NCI-H1436 treated with DMSO at 0.1 percent for 48 hours (cell line): Measurements from ENCODE around the gene CASKIN2.

Experiments used
- DNase-seq: peaks from one replicate; lab custom pipeline; 2025; lab: John Stamatoyannopoulos, UW

CASKIN2 gene

DNA sequence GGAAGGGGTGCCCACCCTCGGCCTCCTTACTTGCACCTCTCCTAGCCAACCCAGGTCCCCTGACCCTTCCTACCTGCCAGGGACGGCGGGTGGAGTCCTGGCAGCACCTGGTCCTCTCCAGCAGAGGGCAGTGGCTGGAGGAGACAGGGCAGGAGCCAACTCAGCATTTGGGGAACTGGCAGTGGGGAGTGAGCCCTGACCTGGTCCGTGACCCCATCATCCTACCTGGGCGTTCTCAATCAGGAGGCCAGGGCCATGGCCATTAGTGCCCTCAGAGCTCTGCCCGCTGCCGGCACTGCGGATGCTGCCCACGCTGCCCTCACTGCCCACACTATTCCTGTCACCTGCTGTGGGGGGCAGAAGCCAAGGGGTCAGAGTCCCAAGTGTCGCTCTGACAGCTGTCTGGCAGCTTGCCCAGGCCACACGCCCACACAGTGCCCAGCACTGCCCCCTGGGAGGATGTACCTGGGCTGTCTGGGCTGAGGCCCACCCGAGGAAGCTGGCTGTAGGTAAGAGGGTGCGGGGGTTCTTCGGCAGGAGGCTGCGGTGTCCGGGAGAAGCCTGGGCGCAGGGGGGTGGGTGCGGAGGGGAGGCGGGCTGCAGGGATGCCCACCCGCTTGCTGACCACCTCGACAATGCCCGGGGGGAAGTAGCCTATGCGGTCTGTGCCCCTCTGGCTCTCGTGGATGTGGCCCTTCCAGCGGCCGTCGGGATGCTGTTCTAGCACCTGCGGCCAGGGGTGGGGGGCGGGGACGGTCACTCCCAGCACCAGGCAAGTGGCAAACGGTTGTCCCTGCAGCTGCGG is 10.8 kb downstream of the CASKIN2 start:
- DNase-seq: no peak

DNA sequence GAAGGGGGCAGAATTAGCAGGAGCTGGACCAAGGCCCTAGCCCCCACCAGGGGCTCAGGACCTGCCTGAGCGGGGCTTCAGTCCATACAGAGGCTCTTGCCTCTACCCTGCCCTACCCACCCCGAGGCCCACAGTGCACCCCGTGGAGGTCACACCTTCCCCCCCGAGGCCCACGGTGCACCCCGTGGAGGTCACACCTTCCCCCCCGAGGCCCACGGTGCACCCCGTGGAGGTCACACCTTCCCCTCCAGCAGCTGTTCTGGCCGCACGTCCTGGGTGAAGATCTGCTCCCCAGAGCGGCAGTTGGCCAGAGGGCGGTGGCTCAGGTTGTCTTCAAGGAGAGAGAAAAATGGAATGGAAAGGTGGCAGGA is 11.4 kb downstream of the CASKIN2 start:
- no peak for DNase-seq

DNA sequence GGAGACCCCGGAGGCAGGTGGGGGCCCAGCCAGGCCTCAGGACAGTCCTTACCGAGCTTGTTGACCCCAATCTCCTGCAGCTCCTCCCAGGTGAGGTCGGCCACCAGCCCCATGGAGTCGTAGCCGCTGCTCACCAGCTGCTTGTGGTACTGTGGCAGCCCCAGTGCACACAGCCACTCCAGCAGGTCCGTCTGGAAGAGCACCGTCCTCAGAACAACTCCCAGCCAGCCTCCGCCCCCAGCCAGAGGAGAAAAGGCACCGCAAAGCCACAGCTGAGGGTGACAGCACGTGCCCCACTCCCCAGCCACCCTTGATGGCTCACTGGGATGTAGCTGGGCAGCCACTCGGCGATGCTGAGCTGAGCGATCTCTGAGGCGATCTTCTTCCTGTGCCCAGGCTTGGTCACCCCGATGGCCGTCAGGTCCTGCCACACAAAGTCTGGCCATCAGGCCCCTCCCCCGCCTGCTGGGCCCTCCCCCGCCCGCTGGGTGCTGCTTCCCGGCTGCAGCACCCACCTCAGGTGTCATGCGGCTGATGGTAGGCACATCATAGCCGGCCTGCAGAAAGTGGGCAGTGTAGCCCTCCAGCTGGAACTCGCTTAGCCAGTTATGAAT is 11.9 kb downstream of the CASKIN2 start:
- DNase-seq: no peak

DNA sequence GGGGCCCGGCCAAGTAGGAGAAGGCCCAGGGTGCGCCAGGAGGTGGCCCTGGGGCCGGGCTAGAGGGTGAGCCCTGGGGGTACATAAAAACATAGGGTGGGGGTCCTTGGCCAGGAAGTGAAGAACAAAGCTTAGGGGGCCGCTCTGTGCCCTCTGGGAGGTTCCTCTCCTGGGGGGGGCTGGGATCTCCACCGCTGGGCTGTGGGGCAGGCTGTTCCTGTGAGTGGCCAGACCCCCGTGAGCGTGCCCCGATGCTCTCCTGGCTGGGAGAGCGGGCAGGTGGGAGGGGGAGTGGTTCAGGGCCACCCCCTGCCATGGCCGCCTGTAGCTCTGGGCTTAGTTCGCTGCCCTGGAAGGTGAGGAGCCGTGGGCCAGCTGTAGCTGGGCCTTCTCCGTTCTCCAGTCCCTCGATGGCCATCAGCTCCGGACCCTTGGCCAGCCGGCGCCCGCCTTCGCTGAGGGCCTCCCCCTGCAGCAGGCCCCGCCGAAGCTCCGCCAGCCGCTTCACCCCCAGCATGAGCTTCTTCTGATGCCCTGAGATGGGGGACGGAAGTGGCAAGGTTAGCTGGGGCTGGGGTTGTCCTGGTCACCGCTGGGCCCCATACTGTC is 12.5 kb downstream of the CASKIN2 start:
- DNase-seq: no peak

DNA sequence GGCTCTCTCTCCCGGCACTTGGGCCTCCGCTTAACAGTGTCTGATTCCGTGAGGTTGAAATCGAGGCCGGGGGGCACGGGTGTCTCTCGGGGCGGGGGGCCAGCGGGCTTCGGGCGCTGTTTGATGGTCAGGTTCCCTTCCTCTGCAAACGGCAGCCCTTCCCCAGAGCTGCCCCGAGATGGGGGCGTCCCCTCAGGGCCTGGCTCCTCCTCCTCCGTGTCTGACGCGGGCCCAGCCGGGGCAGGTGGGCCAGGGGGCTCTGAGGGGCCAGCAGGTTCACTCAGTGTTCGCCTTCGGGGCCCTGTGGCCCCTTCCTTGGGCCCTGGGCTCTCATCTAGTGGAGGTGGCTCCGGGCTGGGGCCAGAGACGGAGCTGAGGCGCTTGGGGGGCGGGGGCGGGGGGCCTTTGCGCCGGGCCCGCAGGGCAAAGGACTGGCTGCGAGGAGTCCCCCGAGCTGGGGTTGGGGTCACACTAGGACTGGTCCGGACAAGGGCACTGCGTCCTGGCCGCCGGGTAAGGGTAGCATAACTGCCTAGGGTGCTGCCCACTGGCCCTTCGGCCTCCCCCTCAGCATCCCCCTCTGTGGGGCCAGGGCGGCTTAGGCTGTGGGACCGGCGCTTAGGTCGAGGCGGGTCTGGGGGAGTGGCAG is 13.1 kb downstream of the CASKIN2 start:
- DNase-seq: no peak

DNA sequence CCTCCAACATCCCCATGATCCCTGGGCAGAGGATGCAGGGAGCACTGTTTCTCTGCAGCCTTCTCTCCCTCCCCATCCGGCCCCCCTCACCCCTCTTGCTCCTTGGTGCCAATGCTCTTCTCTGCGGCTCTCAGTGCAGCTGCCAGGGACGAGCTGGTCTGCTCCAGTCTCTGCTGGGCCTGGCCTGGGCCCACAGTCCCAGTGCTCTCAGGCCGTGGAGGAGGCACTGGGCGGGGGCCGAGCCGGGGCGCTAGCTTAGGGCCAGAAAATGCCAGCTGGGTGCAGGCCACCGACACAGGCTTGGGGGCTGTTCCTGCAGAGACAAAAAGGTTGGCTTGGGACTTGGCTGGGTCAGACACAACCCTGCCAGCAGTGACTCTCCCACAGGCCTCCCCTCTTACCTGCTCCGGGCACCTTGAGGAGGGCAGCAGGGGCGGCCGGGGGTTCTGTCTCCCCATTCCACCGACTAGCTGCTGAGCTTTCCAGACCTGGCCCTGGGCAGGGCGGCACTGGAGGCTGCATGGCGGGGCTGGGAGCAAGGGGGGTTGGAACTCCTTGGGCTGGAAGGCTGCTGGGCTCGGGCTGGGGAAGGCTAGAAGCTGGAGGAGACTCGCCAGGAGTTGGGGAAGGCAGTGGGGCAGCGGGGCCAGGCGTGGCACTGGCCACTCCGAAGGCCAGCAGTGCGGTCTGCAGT is 13.8 kb downstream of the CASKIN2 start:
- no peak for DNase-seq

DNA sequence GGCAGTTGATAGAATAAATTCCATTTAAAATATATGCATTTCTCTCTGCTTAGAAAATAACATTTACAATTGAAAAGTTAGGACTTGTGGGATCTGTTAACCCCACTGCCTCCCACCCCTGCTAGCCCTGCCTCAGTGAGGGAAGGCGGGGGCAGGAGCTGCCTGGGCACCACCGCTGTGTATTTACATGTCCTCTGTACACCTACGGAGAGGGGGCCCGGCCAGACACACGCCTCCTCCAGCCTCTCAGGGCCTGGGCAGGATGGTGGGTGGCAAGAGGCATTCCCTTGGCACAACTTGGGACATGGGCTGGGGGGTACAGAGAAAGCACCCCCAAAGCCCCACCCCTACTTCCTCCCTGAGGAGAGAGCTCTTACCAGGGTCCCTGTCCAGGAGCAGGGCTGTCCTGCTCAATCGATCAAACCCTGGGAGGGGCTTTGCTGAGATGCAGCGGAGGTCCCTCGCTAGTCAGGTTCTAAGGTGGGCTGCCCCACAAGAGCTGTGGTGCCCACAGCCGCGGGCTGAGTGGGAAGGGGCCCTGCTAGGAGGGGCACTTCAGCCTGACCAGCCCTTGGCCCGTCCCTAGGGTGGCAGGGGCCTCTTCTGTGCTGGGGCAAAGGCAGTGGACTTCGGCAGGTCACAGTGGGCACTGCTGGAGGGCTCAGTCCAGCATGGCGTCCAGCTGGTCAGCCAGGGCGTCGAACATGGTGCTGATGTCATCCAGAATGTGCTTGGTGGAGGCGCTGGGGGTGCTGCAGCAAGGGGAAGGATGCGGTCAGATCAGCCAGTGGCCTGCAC is 14.7 kb downstream of the CASKIN2 start:
- DNase-seq: no peak

DNA sequence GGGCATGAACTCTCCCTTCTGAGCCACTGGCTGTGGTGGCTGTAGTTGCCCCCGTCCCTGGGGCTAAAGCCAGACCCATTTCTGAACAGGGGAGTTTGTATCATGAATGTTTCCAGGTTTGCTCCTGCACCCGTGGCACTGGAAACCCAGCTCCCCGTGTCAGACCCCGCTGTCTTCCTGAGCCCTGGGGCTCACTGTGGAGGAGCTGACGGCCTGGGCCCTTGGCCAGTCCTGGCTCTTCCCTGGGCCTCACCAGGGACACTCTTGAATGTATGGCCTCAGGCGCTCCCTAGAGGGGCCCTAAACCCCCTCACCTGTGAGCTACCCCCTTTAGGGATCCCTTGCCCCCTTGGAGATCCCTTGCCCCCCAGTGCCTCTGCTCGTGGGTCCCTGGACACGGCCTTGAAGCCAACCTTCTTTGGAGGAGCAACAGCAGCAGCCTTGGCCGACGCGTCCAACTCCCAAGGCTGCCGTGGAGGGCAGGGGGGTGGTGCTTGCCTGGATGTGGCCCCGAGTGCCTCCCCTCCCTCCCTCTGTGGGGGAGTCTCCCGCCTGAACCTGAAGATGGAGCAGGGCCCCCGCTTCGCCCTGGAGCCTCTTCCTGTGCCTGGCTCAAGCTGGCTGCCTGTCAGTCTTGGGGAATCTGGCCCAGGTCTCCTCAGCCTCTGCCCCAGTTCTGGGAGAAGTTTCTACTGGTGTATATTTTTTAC is 15.9 kb downstream of the CASKIN2 start:
- no peak for DNase-seq

DNA sequence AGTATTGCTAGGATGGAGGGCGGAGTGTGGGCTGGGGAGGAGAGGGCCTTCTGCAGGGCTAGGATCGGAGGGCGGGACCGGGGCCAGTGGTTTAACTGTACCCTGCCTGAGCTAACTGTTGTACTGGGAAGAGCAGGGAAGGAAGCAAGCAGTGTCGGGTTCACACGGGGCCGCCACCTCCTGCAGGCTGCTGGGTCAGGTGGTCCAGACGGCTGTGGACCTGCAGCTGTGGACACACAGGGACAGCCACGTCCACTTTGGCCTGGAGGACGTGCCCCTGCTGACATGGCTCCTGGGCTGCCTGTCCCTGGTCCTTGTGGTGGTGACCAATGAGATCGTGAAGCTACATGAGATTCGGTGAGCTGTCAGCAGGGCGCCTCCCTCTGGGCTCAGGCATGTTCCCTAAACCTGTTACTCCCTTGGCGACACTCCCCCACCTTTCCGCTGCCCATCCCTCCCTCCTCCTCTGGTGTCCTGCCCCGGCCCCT is 16.6 kb downstream of the CASKIN2 start:
- DNase-seq: no peak

DNA sequence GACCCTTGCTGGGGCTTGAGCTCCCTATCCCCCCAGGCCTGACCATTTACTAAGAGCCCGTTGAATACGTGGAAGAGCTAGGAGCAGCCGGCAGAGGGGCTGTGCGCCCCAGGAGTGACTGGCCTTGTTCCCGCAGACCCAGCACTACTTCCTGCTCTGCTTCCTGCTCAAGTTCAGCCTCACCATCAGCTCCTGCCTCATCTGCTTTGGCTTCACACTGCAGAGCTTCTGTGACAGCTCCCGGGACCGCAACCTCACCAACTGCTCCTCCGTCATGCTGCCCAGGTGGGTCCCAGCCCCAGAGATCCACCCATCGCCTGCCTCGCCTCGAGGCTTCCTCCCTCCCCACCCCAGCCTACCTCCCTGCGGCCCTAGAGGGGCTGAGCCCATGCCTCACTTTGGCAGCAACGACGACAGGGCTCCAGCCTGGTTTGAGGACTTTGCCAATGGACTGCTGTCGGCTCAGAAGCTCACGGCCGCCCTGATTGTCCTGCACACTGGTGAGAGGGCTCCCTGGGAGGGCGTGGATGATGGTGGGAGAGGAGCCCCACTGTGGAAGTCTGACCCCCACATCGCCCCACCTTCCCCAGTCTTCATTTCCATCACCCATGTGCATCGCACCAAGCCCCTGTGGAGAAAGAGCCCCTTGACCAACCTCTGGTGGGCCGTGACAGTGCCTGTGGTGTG is 17.2 kb downstream of the CASKIN2 start:
- no peak for DNase-seq

DNA sequence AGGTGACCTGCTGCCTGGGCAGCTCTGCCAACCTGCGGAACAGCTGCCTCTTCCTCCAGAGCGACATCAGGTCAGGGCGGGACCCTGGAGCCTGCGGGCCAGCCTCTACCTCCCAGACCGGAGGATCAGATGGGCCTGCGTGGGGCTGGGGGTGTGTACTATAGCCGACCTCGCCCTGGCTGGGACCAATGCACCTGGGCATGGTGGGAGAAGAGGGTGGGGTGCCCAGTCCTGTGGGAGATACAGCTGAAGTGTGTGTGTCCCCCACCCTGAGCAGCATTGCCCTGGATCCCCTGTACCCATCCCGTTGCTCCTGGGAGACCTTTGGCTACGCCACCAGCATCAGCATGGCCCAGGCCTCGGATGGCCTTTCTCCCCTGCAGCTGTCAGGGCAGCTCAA is 19.3 kb downstream of the CASKIN2 start:
- DNase-seq: no peak

DNA sequence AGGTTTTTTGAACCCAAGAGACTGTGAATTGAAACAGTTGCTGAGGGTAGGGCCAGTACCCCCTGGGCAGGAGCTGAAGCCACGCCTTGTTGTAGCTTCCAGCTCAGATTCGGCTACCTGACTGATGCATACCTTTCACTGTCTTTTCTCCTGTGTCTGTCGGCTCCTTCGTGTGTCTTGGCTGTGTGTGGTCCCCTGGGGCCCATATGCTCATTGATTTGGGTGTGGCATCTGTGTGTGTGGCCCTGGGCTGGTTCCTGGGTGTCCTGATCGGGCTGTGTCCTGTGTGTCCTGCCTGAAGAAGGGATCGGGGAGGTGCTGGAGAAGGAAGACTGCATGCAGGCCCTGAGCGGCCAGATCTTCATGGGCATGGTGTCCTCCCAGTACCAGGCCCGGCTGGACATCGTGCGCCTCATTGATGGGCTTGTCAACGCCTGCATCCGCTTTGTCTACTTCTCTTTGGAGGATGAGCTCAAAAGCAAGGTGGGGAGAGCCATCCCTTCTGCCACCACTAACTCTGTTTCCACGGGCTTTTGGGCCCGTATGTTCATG is 20.9 kb downstream of the CASKIN2 start:
- no peak for DNase-seq

DNA sequence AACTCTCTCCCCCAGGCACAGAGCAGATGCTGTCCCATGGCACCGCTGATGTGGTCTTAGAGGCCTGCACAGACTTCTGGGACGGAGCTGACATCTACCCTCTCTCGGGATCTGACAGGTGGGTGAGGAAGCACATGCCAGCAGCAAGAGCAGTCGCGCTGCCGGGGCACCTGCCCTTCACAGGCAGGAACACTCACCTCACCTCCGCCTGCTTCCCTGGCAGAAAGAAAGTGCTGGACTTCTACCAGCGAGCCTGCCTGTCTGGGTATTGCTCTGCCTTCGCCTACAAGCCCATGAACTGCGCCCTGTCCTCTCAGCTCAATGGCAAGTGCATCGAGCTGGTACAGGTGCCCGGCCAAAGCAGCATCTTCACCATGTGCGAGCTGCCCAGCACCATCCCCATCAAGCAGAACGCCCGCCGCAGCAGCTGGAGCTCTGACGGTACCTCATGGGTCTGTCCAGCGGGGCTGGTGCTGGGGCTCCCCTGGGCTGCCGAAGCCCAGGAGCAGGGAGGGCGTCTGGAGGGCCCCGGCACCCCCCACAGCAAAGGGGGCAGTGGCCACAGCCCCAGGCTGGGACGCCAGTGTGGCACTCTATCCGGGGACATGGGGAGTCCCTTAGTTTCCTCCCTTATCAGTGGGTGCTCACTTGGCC is 21.7 kb downstream of the CASKIN2 start:
- DNase-seq: no peak

DNA sequence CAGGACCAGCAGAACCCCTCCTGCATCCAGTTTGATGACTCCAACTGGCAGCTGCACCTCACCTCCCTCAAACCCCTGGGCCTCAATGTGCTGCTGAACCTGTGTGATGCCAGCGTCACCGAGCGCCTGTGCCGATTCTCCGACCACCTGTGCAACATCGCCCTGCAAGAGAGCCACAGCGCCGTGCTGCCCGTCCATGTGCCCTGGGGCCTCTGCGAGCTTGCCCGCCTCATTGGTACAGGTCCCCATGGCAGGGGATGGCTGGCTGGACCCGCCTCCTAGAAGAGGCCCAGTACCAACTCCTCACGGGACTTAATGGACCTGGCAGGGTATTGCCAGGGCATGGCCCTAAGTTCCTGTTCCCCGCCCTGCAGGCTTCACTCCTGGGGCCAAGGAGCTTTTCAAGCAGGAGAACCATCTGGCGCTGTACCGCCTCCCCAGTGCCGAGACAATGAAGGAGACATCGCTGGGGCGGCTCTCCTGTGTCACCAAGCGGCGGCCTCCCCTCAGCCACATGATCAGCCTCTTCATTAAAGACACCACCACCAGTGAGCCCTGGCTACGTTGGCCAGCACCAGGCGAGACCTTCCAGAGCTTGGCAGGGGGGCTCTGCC is 22.7 kb downstream of the CASKIN2 start:
- no peak for DNase-seq

DNA sequence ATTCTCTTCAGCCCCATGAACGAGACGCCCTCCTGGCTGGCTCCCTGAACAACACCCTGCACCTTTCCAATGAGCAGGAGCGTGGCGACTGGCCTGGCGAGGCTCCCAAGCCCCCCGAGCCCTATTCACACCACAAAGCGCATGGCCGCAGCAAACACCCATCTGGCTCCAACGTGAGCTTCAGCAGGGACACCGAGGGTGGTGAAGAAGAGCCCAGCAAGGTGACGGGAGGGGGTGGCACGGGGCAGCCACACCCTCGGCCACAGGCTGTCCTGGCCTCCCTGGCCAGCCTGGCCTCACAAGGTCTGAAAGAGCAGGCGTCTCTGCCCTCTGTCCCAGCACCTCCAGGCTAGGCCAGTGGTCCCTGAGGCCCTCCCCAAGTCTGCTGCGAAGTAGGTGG is 23.7 kb downstream of the CASKIN2 start:
- DNase-seq: no peak

DNA sequence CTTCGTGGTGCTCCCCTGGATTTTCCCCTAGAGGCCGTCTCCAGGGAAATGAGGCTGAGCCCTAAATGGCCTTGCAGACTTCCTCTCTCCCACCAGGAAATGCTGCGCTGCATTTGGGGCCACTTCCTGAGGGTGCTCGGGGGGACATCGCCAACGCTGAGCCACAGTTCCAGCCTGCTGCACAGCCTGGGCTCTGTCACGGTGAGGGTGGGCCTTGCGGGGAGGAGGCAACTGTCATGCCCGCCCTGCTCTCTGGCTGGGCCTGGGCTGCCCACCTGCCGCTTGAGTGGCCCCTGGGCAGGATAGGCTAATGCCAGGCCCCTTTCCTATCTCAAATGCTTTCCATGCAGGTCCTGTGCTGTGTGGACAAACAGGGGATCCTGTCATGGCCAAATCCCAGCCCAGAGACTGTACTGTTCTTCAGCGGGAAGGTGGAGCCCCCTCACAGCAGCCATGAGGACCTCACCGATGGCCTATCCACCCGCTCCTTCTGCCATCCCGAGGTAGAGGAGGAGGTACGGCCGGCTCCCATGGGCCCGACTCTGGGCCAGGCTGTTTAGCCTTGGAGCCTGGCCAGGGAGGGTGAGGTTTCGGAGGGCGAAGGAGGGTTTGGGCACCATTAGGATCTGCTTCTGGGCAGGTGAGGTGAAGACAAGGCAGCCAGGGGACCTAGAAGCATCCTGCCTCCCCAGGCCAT is 24.2 kb downstream of the CASKIN2 start:
- DNase-seq: no peak

DNA sequence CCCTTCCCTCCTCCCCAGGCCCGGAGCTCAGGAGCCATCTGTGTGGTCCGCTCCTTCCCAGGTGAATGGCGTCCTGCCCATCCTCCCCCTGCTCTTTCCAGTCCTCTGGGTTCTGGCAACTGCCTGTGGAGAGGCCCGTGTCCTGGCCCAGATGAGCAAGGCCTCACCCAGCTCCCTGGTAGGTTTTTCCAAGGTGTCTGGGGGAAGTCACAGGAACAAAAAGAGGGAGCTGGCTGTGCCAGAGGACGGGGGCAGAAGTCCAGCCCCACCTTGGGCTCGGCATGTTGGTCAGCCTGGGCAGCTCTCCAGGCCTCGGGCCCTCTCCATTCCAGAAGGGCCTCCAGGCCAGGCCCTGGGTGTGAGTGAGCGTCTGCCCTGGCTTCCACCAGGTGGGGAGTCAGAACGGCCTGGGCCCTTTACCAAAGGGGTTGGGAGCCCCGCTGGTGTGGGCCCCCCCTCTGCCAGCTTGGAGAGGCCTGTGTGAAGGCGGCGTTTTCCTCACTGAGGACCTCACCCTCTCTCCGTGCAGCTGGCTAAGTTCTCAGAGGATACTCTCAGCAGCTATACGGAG is 25.1 kb downstream of the CASKIN2 start:
- DNase-seq: no peak

DNA sequence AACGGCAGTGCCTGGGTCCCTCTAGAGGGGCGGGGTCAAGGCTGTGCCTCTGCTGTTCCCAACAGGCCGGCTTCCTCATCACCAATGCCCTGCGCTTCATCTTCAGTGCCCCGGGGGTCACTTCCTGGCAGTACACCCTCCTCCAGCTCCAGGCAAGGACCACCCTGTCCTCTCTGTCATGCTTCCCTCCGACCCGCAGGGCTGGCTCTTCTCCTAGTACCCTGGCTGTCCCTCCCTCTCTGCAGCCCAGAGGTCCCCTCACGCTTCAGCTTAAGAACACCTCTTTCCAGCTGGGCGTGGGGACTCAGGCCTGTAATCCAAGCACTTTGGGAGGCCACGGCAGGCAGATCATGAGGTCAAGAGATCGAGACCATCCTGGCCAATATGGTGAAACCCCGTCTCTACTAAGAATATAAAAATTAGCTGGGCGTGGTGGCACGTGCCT is 25.8 kb downstream of the CASKIN2 start:
- DNase-seq: no peak
